LNCAP (cell line): ENCODE results near the gene BANP.
A peak's percentile ranks its signal among the peaks of the same experiment; 100 is the strongest.

Source experiments
- TF ChIP-seq, protein P1 (sequence below): fragments of 450-650 bp; IDR thresholded peaks from 2 replicates; pipeline ENCODE4 v1.5.1; 2017; ENCODE audit warnings: mild to moderate bottlenecking

Gene BANP

DNA sequence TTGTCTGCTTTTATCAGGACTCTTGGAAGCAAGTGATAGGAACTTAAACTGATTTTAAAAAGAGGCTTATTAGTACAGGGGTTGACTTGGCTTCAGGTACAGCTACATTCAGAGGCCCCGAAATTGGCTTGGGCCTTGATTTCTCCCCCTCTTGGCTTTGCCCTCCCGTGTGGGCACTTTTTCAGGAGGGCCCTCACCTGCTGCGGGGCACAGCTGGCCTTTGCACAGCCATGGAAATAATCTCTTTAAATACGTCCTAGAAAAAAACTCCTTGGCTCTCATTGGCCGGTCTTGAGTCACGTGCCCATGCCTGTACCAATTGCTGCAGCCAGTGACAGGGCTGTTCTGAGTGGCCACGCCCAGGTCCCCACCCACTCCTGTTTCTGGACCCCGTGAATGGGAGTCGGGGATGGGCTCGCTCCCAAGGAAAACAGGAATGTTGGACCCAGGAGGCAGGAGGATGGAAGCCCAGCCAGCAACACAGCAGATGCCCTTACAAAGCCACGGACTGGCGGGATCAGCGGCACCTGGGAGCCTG is 29.9 kb upstream of the BANP start:
- TF ChIP-seq, protein P1, sequence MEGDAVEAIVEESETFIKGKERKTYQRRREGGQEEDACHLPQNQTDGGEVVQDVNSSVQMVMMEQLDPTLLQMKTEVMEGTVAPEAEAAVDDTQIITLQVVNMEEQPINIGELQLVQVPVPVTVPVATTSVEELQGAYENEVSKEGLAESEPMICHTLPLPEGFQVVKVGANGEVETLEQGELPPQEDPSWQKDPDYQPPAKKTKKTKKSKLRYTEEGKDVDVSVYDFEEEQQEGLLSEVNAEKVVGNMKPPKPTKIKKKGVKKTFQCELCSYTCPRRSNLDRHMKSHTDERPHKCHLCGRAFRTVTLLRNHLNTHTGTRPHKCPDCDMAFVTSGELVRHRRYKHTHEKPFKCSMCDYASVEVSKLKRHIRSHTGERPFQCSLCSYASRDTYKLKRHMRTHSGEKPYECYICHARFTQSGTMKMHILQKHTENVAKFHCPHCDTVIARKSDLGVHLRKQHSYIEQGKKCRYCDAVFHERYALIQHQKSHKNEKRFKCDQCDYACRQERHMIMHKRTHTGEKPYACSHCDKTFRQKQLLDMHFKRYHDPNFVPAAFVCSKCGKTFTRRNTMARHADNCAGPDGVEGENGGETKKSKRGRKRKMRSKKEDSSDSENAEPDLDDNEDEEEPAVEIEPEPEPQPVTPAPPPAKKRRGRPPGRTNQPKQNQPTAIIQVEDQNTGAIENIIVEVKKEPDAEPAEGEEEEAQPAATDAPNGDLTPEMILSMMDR: no peak

DNA sequence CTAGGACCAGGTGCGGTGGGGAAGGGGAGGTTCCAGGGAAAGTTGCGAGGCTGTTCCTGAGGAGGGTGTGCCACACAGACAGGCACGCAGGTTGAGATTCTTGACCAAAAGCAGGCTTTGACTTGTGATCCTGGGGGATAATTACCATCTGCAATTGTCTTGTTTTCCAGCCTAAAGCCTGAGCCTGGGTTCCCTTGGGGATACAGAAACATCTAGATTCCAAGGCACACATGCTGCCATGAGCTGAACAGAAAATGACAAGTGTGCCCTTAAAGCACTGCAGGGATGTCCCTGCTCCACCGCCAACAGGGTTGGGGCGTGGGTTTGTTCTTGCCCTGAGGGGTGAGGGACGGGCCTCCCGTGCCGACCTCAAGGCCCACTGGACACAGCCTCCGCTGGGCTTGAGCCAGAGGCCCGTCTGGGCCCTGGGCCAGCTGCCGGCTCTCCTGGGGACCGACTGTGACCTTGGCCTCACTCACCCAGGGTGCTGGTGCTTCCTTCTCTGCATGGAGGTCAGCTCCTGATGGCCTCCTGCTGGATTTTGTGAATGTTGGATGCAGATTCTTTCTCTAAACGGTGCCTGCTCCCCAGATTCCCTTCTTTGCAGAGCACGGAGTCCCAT is 28.9 kb upstream of the BANP start:
- TF ChIP-seq, protein P1: no peak

DNA sequence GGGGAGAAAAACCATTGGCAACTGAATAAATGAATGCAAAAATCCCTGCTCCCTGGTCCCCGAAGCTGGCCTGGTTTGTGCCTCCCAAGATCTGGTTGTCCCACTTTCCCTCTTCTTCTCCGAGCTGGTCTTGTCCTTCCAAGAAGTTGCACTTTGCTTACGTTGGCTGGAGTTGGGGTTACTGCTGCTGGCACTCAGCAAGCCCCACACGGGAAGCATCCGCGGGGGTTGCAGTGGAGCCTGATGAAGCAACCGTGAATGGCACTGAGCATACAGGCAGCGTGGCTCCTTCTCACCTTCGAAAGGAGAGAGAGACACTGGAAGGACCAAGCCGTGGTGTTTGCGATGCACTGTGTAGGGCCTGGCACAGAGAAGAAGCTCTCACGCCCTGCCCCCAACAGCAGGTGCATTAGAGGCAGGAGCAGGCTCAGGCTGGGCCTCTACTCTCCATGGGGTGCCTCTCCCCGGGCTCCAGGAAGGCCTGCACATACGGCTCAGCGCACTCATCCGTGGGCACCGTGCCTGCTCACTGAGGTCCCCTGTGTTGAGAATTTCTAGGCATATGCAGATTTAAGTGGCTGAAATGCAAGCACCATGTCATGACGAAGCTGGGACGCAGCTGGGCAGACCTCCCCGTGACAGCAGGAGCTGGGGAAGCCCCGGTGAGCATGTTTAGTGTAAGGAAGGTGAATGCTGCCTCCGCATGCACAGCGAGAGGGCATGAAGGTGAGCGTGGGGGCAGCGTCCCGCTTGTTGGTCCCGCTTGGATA is 27.0 kb upstream of the BANP start:
- TF ChIP-seq, protein P1: no peak

DNA sequence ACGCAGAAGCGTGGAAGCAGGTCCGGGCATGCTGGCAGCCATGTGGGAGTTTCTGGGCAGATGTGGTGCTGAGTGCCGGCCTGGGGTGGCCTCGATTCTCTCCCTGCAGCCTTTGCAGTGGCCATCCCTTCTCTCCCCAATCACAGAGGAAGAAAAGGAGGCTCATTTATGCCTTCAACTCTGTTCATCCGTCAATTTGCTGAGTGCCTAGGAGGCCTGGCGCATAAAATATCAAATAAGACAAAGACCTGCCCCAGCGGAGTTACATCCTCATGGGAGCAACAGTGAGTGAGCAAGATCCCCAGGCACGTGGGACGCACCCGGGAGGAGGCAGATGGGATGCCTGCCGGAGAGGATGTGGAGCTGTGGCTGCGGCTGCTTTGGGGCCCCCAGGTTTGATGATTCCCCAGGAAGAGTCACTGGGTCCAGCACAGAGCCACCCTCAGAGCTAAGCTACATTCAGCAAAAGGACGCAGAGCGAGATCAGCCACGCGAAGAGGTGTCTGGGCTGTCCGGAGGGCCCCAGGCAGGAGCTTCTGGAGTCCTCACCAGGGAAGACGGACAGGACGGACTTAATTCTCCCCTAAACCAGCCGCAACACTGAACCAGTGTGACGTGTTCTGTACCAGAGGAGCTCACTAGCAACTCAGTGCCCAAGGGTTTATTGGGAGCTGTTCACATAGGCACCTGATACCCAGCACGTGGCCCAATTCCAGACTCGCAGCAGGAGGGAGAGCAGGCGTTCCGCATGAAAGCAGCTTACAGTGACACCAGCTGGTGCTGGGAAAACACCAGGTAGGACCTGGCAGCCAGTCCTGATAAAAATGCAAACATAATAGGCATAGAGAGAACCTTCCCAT is 26.2 kb upstream of the BANP start:
- TF ChIP-seq, protein P1: peak; percentile 41; the same call in 1 of the 2 replicates

DNA sequence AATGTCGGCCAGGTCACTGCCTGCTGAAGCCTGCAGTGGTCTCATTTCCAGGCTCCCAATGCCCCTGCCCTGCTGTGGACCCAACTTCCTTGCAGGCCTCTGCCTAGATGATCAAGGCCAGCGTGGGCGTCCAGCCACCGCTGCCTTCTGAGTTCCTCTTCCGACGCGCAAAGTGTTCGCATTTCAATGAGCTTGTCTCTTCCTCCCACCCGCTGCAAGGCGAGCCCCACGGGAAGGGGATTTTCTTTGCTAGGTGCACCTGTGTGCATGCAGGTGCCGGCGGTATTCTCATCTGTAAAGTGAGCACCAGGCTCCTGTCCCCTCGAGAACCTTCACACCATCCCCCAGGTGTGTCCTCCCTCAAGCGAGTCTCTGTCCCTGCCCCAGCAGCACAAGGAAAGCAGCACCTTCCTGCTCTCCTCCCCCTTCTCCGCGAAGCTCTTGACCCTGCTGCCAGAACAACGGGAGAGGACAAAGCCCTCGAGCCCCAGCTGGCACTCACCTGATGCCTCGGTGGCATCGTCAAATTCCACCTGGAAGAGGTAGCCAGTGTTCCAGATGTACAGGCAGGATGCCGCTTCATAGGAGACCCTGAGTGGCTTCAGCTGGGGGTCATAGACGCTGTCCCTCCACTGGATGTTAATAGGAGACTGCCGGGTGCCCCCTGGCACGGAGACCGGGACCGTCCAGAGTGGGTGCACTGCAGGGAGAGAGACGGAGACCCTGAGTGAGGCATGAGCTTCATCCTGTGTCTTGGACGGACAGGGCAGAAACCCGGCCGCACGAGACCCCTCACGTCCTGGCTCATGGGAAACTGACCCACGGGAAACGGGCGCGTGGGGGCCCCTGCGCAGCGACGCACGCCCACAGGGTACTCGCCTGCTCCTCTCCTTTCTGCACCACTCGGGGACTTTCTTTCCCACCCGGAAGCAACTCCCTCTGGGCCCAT is 24.7 kb upstream of the BANP start:
- TF ChIP-seq, protein P1: no peak

DNA sequence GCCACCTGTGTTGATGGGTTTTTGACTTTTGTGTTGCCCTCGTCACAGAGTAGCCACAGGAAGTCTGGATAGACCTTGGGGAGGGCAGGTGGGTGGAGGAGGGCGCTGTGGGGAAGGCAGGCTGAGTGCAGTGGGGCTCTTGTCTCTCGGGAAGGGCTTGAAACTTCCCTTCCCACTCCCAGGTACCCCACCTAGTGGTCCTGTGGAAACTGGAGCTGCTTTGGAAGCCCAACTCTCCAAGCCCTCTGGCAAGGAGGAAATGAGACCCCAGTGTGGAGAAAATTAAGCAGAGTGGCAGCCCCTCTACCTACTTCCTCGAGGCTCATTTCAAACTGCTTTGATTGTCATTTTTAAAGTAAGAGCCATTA is 24.1 kb upstream of the BANP start:
- TF ChIP-seq, protein P1: no peak
